ENCODE measurements around the gene SLC38A1.

GRCh38 chr12:46268583-46269428 is at the start of gene SLC38A1:
- TF ChIP-seq CTCF (IDR thresholded peaks at IDR 0.05): no peak
- no peak for TF ChIP-seq ZBTB33 (IDR thresholded peaks at IDR 0.05; ENCODE audit: borderline replicate concordance, low read depth)
- TF ChIP-seq POLR2AphosphoS5 (IDR thresholded peaks at IDR 0.05; ENCODE audit: low read depth, low read length): peak; percentile 58
- 0 out of 2 replicates have a peak, but pooled peaks have one; percentile 7 for TF ChIP-seq SMC3 (IDR thresholded peaks at IDR 0.05; ENCODE audit: low read depth, low read length)
- peak; percentile 82 for TF ChIP-seq USF1 (IDR thresholded peaks at IDR 0.05; ENCODE audit: borderline replicate concordance, low read depth)
- TF ChIP-seq EP300 (IDR thresholded peaks at IDR 0.05; ENCODE audit: borderline replicate concordance in 1 of 2, low read depth in 1 of 2, low read length in 1 of 2): peak in 1 of 2 experiments; percentile 29; a peak in 1 of 4 replicates
- TF ChIP-seq MAX (IDR thresholded peaks at IDR 0.05; ENCODE audit: low read depth): peak; percentile 93
- TF ChIP-seq TAF1 (IDR thresholded peaks at IDR 0.05; ENCODE audit: borderline replicate concordance, low read depth, low read length): 0 out of 2 replicates have a peak, but pooled peaks have one; percentile 40
- no peak for TF ChIP-seq GATA2 (CRISPR knock-in tag; IDR thresholded peaks at IDR 0.05)
- no peak for TF ChIP-seq NRF1 (IDR thresholded peaks at IDR 0.05; ENCODE audit: low read depth, low read length)

Measured in SK-N-SH (cell line).